ENCODE data around the gene OTOF. TPM values are rescaled to one million over a fixed set of nuclear protein-coding genes. Genes with fewer than 3 reads are reported as not detected.

The OTOF gene
- 0.11 and 0.49 TPM in 2 replicates for total RNA-seq (2011; cell fraction: chromatin; rRNA removed; ENCODE audit: low replicate concordance)
- 0.13 and 0.17 TPM in 2 replicates for total RNA-seq (2011; cell fraction: nucleolus; rRNA removed)
- not detected in 2 replicates for total RNA-seq (2011; cell fraction: nucleoplasm; rRNA removed)
- total RNA-seq (2014; rRNA removed) (0.05 and 0.33 TPM in 2 replicates), total RNA-seq (2014; rRNA removed; fragmentation: Illumina TruSeq; extraction: Trizol) (not detected in 2 replicates), total RNA-seq (2015; rRNA removed; fragmentation: Illumina TruSeq; extraction: Trizol) (not detected in 2 replicates), total RNA-seq (2021) (0.07 TPM in 1 of 2 replicates, not detected in the other), polyA plus RNA-seq (2011; rRNA removed) (0.07 and 0.11 TPM in 2 replicates), polyA plus RNA-seq (2014; fragmentation: Illumina TruSeq; extraction: Trizol) (not detected in 2 replicates), polyA plus RNA-seq (2014; fragmentation: Nextera tagmentation; extraction: Ambion mirVana) (not detected), polyA plus RNA-seq (2014; rRNA removed) (0.03 TPM in 1 of 2 replicates, not detected in the other), polyA minus RNA-seq (2011; rRNA and poly(A)+ RNA removed) (0.04 TPM in 1 of 2 replicates, not detected in the other), Bru-seq, nascent RNA (percentile 6 among the genes with signal in this experiment), BruChase-seq, experiment 1, labeled RNA remaining after a 2-hour chase (not detected), BruChase-seq, experiment 2, labeled RNA remaining after a 6-hour chase (percentile 4 among the genes with signal in this experiment)
- polyA plus RNA-seq (2011; cell fraction: cytosol; rRNA removed), result 0.12 and 0.24 TPM in 2 replicates
- polyA plus RNA-seq (2011; cell fraction: nucleus; rRNA removed), result 0.22 and 0.31 TPM in 2 replicates
- polyA plus RNA-seq (2012), result 0.03 and 0.12 TPM in 2 replicates
- not detected in 2 replicates for polyA minus RNA-seq (2011; cell fraction: cytosol; rRNA and poly(A)+ RNA removed)
- under 0.01 TPM in 1 of 2 replicates, not detected in the other for polyA minus RNA-seq (2011; cell fraction: nucleus; rRNA and poly(A)+ RNA removed)
- long read RNA-seq, experiment 1, partial matches to known transcripts, result 1 of 1 reads
- long read RNA-seq, experiment 1, other reads (novel, unspliced or antisense), result 0 of 1 reads
- long read RNA-seq, experiment 2, result 0 reads
- long read RNA-seq, experiment 3, result 0 reads

DNA sequence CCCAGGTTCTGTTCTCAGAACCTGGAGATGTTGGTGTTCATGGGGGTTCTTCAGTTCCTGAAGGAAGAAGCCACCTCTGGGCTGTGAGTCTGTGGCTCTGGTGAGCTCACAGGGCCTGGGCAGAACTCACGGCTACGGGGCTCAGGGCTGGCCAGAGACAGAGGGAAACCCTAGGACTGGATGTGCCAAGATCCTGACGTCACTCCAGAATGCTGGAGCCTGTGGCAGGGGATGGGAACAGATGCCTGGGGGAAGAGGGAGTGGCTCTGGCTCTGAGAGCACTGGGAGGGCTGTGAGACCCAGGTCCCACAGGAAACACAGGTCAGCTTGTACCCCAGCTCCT is at the start of gene OTOF:
Gene OTOF, minus strand, starts transcription at position 214 of the 343 bp plus-strand sequence.
- H3K4me1 ChIP-seq (replicated peaks in 1 of 2; ENCODE audit: control insufficient read depth in 2 of 2, insufficient read depth in 2 of 2, low read length in 2 of 2), result peaks cover 0 to 43% of the 10 kb centered on the region in 2 experiments; a peak in 2 of 5 replicates
- in situ Hi-C loops (cut with MboI), result no loop called here
- ChIA-PET POLR2A (interaction anchor here (1.0 kb wide), 1 partner anchor 63 kb away, joined by 3 read pairs; no protein-coding TSS in a partner anchor), CTCF (ENCODE audit: low intra/inter-chr PET ratio) (no interaction called here)
- no peaks in the 10 kb centered on the region for H3K36me3 ChIP-seq (ENCODE audit: control insufficient read depth, insufficient read depth, low read length)
- peak within 1 kb of the TSS in 1 of 2 experiments; percentile 64; a peak in 2 of 4 replicates for H3K9ac ChIP-seq (ENCODE audit: insufficient read depth in 1 of 2, low read depth in 2 of 2, low read length in 2 of 2)
- DNase-seq (ENCODE audit: extremely low read depth in 1 of 4, low spot score in 3 of 4) (no peak), FAIRE-seq (no peak), ATAC-seq (no peak)
- peak within 1 kb of the TSS; percentile 45 for H2AFZ ChIP-seq (ENCODE audit: low read depth, low read length)
- H3K79me2 ChIP-seq (ENCODE audit: control insufficient read depth, insufficient read depth, low read length), result no peaks in the 10 kb centered on the region
- no peak within 1 kb of the TSS for H3K4me3 ChIP-seq
- WGBS (ENCODE audit: insufficient coverage, low coverage, missing lambda C conversion rate), result 0% methylated on average over 2 of the region's 3 CpGs
- H3K9me3 ChIP-seq (replicated peaks; ENCODE audit: control insufficient read depth, insufficient read depth, low read depth, low read length), result no peaks in the 10 kb centered on the region; the same call in 1 of the 2 replicates
- no peaks in the 10 kb centered on the region for H3K9me1 ChIP-seq (ENCODE audit: control insufficient read depth, insufficient read depth, low read length)
- H3K4me2 ChIP-seq (ENCODE audit: insufficient read depth, low read length), result no peak within 1 kb of the TSS
- H4K20me1 ChIP-seq (replicated peaks; ENCODE audit: control insufficient read depth, insufficient read depth, low read length), result peaks cover 5% of the 10 kb centered on the region; the same call in 1 of the 2 replicates
- no peak within 1 kb of the TSS for H3K27ac ChIP-seq (ENCODE audit: extremely low read depth, low read depth, low read length)
- BruUV-seq (replicated peaks), result no TSS peak
- H3K27me3 ChIP-seq (ENCODE audit: control insufficient read depth in 2 of 2, insufficient read depth in 2 of 2, low read length in 2 of 2), result peaks cover 0 to 7% of the 10 kb centered on the region in 2 experiments; a peak in 3 of 5 replicates
- intact Hi-C loops (cut with micrococcal nuclease), result no loop called here
- TF ChIP-seq SPI1 (IDR thresholded peaks at IDR 0.05; ENCODE audit: borderline replicate concordance, low read depth, low read length) (no peak), ARNT (IDR thresholded peaks at IDR 0.05) (no peak), CTBP1 (IDR thresholded peaks at IDR 0.05; ENCODE audit: borderline replicate concordance) (no peak), SMAD3 (CRISPR knock-in tag; conservative IDR thresholded peaks at IDR 0.05) (no peak), ESRRA (IDR thresholded peaks at IDR 0.05; ENCODE audit: borderline replicate concordance, low read depth) (no peak), SMARCE1 (IDR thresholded peaks at IDR 0.05) (no peak), HIVEP1 (CRISPR knock-in tag; IDR thresholded peaks at IDR 0.05) (no peak), ZNF3 (CRISPR knock-in tag; IDR thresholded peaks at IDR 0.05) (no peak), ZNF143 (CRISPR knock-in tag; IDR thresholded peaks at IDR 0.05) (no peak)
- TF ChIP-seq, protein P1, sequence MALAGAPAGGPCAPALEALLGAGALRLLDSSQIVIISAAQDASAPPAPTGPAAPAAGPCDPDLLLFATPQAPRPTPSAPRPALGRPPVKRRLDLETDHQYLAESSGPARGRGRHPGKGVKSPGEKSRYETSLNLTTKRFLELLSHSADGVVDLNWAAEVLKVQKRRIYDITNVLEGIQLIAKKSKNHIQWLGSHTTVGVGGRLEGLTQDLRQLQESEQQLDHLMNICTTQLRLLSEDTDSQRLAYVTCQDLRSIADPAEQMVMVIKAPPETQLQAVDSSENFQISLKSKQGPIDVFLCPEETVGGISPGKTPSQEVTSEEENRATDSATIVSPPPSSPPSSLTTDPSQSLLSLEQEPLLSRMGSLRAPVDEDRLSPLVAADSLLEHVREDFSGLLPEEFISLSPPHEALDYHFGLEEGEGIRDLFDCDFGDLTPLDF (CRISPR knock-in tag; IDR thresholded peaks at IDR 0.05), result no peak
- TF ChIP-seq, protein P2, sequence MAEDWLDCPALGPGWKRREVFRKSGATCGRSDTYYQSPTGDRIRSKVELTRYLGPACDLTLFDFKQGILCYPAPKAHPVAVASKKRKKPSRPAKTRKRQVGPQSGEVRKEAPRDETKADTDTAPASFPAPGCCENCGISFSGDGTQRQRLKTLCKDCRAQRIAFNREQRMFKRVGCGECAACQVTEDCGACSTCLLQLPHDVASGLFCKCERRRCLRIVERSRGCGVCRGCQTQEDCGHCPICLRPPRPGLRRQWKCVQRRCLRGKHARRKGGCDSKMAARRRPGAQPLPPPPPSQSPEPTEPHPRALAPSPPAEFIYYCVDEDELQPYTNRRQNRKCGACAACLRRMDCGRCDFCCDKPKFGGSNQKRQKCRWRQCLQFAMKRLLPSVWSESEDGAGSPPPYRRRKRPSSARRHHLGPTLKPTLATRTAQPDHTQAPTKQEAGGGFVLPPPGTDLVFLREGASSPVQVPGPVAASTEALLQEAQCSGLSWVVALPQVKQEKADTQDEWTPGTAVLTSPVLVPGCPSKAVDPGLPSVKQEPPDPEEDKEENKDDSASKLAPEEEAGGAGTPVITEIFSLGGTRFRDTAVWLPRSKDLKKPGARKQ (CRISPR knock-in tag; IDR thresholded peaks at IDR 0.05), result no peak
